COLO668 (cell line): Measurements from ENCODE around the gene TEX53.

Source experiments
- DNase-seq: peaks from one replicate; lab custom pipeline; 2025; ENCODE audit not compliant: unreplicated experiment; lab: John Stamatoyannopoulos, UW

Gene TEX53

DNA sequence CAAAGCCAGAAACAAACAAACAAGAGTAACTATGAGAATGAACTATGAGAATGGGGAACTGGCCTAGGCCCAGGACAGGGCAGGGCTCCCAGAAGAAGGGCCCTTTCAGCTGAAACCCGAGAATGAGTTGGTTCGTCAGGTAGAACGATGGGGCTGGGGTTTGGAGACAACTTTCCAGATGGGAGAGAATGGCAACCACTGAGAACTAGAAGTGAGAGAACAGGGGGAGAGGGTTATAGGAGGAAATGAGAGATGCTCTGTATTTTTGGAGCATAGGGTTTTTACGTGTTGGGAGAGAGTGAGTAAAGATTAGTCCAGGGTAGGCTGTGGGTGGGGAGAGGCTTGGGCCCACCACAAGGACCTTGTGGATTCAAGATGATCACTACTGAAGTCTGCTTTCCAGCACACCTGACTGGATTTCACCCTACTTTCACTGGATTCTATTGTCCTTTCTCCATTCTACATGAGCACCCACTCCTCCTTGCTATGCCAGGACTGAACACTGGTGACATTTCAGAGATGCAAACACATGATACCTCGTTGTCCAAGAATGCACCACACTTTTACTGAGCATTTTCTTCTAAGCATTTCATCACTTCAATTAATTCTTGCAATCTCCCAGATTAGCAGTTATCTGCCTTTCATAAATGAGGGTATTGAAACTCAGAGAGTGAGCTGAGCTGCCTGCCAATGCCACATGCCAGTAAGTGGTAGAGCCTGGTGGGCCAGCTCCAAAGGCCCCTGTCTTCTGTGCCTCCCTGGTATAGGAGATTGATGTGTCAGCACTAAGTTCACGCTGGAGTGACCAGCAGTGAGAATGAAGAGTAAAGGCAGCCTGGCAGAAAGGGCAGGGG lies 49.7 kb downstream of the TEX53 start:
- no peak for DNase-seq

DNA sequence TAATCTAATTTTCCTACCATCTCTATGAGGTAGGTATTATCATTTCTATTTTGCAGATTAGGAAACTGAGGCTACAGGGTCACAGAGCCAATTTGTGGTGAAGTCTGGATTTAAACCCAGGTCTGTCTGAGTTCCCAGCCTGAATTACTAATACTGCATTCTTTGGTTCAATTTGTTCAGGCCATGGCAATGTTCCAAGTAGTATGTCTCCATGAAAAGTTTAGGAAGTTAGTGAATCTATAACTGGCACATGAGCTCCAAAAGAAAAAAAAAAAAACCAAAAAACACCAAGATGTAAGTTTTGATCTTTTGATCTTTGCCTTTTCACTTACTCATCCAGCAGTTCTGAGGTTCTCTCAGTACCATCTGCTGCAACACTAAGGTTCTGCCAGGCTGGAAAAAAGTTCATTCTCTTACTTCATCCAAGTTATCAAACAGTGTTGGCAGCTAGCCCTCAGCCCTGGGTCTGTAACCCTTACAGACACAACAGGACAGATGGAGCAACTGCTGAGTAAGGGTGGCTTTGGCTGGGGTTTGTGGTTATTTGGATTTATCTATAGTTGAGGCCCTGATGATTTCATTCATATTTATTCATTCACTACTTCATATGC lies 50.9 kb downstream of the TEX53 start:
- DNase-seq = no peak
